GM19043 (cell line): ENCODE results near the gene BPGM.
"Not testable (repeated sequence)": the region's sequence is repeated elsewhere in the genome, so short reads cannot be mapped to it uniquely, and the experiment has no call there.

Source experiments
- ATAC-seq: cut with Tn5 transposase; IDR thresholded peaks from one replicate; pipeline ENCODE4 v1.9.1; 2021; ENCODE audit warnings: low read depth; ENCODE audit not compliant: unreplicated experiment

Gene BPGM

DNA sequence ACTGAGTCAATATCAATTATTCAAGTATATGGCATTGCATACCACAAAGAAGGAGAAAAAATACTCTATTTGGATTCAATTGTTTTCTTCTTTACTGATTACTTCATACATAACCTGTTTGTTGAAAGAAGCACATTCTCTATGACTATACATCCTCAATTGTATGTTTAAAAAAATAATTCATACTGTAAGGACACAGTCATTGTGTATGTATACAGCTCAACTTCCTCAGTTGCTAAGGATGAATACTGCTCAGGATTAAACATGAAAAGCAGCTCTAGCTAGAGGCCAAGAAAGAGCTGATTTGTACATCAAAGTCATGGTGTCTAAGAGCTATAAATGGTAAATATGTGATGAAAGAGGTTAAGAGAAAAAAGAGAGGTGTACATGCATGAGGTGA is 15.8 kb upstream of the BPGM start:
- ATAC-seq, result no peak

DNA sequence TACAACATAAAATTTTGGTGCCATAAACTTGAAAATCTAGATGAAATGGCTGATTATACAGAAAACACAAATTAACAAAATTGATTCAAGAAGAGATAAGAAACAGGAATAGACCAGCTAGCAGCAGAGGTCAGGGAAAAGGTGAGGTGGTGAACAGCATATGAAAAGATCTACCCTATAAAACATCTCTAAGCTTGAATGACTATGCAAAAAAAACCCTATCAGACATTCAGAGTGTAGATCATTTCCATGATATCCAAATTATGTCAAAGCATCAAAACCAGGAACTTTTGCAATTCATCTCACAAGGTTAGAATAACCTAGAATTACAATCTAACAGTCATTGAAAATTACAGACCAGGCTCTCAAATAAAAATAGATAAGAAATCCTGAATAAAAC is 14.6 kb upstream of the BPGM start:
- no peak for ATAC-seq

DNA sequence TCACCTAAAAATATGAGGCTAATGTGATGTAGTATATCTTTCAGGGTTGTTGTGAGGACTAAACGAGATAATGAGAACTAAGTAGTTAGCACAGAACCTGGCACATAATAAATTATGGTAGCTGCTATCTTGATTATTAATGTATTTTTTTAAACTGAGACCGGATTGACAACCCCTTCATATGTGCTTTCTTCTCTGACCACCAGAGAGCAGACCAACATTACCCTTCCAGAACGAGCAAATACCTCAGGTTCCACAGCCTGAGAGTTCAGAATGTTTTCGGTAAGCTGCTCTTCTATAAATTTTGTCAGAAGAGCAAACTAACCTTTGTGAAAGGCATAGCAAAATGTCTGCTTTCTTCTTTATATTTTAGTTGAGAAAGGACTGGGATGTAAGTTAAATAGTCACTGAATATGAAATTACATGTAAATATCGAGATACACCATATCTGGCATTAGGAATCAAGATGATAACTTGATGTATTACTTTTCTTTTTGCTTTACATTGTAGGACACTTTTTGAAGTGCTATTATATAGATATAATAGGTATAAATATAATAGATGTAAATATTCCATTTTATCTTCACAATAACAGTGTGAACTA is 13.6 kb upstream of the BPGM start:
- ATAC-seq, result no peak

DNA sequence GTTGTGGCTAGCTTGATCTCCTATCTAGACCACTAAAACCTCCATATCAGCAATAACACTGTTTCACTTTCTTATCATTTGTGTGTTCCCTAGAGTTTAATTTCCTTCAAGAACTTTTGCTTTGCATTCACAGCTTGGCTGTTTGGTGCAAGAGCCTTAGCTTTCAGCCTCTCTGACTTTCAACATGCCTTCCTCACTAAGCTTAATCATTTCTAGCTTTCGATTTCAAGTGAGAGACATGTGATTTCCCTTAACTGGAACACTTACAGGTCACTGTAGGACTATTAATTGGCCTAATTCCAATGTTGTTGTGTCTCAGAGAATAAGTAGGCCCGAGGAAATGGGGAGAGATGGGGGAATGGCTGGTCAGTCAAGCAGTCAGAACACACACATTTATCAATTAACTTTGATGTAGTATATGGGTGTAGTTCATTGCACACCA is 10.6 kb upstream of the BPGM start:
- ATAC-seq, result peak; percentile 95

DNA sequence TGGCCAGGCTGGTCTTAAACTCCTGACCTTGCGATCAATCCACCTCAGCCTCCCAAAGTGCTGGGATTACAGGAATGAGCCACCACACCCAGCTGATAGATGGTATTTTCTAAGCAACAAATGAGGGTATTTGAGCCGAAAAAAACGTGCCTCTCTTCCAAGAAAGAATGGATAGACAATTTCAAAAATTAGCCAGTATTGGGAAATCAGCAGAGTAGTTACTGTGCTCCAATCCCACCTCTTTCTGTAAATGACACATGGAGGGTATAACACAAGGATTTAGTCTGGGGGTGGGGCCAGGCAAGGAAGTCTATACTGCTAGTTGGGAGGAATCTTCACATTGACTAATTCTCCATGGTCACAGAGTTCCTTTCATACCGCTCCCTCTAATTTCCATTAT is 9.2 kb upstream of the BPGM start:
- ATAC-seq, result no peak

DNA sequence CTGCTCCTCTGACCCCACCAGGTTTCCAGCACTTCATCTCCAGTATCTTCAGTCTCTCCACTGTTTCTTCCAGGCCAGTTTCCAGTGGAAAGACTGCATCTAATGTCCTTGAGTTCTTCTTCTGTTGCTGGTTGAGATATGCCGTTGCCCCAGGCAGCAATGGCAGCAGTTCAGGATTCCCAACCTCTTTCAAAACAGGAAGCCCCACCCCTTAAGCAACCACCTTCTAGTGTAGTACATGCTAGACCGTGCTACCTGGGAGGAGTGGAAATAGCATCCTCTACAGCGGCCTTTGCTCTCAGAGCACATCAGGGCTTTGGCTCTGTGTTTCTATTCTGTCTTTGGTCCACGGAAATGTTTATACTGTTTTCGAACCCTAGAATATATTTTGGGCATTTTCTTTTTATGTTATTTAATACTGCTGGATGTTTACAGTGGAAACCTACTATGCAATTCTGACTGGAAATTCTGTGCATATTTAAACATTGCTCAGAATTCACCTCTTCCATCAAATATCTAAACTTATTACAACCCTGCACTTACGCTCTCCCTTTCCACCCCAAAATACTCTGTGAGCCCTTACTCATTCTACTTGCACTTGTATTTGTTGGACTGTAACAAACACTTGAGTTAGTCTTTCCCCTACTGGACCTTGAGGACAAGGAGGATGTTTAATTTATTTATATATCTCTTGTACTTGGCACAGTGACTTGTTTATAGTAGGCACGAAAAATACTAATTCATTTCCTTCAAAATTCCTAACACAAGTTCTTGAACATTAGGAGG is 8.5 kb upstream of the BPGM start:
- ATAC-seq, result no peak

DNA sequence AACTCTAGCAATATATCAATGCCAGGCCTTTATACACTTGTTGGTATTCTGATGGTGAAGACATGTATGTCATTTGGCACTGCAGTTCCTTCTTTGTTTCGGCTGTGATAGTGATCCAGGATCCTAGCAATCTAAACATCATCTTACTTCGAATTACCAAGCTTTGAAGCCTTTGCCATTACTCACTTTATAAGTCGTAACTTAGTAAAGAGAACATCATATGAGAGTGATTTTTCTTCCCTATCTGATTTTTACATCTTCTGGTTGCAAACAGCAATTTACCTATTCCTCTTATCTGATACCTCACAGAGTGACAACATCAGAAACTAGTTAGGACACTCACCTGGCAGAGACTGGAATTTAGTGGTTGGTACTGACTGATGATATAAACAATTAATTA is 7.6 kb upstream of the BPGM start:
- no peak for ATAC-seq

DNA sequence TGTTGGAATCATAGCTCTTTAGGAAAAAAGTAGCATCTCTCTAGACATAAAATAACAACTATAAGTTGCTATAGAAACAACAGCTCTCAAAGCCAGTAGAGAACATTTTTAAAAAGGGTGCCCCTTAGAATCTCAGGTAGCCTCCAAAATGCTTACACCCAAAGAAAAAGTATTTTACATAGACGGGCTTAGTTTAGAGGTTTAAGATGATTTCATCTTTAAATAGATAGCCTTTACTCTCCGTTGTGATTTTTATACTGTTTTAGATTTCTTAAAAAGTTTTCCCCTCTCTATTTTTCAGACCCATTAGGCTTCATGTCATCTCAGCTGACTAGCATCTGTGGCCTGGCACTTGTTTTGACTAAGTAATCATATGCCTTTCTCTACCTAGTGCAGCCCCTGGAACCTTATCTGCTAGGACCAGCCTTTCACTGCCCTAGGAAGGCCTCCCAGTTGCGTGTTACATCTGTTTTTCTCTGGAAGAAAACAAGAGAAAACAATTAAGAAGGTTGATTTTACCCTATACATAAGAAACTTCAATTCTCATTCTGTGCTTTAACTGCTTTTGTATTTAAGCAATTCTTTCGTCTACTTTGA is 6.9 kb upstream of the BPGM start:
- ATAC-seq, result no peak

DNA sequence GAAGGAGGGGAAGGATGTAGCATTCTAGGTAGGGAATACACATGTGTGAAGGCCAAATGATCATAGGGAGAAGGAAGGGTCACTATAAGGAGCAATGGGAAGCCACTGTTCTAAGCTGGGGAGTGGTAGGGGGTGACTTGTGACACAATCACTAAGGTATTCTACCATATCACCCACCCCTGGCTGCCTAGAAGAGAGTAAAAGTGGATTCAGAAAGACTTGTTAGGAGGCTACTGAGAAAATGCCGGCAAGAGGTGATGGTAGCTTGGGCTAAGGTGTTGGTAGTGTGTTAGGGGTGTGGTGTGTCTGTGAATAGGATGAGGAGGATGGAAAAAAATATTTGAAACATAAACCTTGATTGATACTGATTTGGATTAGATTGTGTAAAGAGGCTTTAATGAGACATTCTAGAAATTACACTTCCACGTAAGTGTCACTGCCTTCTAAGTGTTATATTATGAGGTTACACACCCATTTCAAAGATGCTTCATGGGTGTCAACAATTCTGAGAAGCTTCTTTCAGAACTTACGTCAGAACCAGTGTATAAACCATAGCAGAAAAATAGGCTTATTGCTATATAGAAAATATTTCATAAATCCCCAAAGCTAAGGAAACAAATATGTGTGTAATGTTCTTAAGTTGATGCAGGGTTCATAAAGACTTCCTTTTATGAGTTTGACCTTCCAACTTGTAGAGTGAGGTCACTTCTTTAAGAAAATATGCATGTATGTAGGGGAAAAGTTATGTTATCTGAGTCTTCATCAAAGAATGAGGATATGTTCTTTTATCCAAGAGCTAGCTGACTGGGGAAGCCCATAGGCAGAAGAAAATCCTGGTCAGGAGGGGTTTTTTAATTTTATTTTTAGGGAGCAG is 5.6 kb upstream of the BPGM start:
- no peak for ATAC-seq

DNA sequence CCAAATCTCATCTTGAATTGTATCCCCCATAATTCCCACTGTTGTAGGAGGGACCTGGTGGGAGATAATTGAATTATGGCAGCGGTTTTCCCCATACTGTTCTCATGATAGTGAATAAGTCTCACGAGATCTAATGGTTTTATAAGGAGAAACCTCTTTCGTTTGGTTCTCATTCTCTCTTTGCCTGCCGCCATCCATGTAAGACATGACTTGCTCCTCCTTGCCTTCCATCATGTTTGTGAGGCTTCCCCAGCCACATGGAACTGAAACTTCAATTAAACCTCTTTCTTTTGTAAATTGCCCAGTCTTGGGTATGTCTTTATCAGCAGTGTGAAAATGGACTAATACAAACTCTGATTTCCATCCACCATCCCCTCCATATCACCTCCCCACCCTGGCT is 4.7 kb upstream of the BPGM start:
- ATAC-seq, result not testable (repeated sequence)

DNA sequence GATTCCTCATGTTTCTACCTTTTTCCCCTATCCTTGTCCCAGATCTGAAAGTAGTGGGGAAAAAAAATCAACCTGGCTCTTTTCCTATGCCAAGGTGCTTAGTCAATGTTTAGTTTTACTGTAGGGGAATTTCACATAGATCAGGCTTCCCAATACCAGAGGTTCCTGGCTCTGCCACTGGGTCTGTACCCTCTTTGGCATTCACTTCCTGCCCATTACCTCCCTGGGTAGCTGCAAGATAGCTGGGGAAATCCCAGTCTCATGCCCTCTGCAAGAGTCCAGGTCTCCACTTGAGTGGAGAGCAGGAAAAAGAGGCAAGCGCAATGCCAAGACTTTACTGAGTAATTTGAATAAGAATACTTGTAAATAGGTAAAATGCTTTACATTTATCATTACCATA is 3.5 kb upstream of the BPGM start:
- no peak for ATAC-seq

DNA sequence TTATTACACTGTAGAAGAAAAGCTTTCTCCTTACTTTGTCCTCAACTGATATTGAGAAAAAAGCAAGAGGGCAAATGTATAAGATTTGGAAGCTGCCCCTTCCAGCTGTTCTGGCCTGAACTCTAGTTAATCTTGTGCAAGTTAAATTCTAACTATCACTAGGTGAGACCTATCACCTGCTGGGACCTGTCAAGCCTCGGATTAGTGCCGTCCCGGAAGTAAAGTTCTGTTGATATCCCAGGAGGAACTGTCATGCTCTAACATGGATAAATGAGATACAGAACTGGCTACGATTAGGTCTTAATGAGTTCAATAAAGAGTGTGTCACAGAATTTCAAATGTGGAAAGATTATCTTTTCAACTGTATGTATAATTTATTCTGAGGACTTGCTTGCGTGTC is 1.2 kb upstream of the BPGM start:
- no peak for ATAC-seq

DNA sequence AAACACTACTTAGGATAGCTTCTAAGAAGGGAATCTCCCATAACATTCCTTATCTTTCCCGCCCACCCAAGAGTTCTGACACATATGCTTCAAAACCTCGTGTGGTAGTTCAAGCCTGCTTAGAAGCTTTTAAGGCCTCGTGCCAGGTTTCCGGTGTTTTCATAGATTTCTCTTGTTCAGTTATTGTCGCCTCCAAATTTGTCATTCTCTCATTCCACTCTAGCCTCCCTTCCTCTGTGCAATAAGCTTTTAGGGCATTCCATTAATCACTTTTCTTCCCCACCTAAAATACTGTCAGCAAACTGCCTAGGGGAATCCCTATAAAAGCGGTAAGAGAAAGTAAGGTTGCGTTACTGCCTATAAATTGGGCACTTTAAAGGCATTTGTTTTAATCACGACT is 718 bp upstream of the BPGM start:
- no peak for ATAC-seq

DNA sequence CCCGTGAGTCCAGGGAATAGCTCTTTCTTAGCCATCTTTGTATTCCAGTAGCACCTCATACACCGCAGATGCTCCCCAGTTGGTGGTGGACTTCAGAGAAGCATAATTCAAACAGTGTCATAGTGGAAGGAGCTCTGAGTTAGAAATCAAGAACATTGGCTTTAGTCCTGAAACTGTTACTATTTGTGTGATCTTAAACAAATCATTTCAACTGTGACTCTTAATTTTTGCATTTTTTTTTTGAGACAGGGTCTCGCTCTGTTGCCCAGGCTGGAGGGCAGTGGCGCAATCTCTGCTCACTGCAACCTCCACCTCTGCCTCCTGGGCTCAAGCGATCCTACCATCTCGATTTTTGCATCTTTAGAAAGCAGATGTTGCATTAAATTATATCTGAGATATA is 1.8 kb downstream of the BPGM start:
- ATAC-seq, result no peak

DNA sequence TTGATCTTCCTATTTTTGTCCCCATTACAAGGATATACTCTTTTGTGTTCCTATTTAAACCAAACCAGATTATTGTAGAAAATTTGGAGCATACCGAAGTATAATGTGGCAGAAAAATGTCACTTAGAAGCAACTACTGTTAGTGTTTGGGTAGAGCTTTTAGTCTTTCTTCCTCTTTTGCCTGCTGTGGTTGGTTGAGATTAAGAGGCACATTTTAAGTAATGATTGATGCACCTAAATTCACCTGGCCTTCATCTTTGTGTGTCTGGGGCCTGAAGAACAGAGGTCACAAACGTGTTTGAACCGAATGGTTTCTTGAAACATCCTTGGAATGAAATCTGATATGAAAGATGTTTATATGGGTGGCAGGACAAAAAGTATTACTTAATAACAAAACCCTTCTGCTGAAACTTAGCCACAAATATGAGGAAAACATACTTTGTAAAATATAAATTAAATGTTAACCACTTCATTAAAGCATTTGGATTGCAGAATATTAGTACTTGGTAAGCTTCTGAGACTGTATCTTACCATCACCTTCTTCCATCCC is 2.6 kb downstream of the BPGM start:
- ATAC-seq, result no peak

DNA sequence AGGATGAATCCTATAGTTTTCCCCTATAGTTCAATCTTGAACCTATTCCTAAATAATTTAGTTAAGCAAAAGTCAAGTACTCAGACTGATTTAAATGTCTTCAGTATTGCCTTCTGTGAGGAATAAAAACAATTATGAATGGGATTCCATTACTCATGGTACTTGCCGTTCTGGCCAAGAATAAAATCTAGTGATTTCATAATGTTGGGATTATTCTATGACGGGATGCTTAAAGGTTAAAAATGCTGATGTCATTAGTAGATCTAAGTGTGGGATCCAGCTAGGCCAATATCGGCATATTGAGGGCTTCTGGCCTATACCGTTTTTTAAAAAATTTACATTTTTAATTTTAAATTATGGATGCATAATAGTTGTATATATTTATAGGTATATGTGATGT is 5.3 kb downstream of the BPGM start:
- no peak for ATAC-seq

DNA sequence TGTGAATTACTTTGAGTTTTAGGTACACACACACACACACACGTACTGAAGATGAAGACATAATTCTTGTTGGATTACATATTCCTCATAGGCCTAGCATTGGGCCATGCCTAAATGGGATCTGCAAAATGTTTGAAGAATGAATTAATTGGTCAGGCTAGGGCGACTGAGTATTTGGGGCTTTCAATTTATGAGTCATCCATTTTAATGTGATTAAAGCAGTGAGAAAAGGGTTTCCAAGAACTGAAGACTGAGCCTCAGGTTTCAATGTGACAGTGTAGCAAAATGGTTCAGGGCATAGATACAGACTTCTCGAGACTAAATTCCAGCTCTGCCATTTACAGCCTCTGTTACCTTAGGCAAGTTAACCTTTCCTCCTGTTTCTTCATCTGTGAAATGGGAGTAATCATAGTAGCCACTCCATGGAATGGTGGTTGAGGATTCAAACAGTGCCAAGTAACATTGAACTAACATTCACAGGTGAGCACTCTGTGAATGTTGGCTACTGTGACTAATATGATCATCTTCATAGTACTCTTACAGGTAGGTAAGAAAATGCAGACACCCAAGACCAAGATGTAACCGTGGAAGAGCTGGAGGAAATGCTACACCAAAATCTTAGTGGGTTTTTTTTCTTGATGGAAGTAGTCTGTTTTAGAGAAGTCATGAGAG is 7.6 kb downstream of the BPGM start:
- peak; percentile 52 for ATAC-seq

DNA sequence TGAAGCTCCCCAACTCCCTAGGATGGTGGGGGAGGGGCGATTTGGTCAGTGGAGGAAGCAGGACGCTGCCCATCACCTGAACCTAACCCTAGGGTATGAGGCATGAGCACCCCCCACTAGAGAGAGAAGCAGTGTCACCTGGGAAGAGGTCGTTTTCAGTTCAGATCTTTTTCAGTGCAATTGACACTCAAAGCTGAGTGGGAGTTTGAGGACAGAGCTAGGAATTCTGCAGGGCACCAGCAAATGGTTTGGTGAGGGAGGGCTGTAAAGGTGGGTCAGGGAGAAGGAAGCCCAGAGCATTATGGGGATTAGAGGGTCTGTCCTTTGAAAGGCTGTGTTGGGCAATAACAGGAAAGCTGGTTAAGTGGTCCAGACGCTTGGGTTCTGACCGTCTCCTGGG is 10.9 kb downstream of the BPGM start:
- no peak for ATAC-seq

DNA sequence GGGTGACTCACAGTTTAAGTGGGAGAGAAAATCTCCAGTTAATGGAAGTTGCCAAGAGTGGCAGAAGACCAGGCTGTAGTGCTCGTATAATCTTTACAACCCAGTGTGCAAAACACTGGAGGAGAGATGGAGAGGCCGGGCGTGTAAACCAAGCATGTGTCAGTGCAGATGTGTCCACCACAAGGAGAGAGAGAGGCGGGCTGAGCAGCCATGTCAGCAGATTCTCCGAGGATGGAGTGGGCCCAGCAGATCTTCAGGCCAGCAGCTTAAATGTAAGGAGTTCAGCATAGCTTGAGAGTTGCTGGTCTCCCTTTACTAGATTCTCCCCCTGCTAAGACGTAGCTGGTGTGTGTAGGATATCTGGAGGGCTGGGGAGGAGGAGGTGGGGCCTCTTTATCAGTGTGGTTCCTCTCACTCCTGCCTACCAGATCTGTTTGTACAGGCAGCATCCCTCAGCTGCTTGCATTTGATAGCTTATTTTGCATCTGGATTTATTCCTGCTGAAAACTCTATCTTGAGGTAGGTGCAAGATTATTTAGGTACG is 13.7 kb downstream of the BPGM start:
- no peak for ATAC-seq

DNA sequence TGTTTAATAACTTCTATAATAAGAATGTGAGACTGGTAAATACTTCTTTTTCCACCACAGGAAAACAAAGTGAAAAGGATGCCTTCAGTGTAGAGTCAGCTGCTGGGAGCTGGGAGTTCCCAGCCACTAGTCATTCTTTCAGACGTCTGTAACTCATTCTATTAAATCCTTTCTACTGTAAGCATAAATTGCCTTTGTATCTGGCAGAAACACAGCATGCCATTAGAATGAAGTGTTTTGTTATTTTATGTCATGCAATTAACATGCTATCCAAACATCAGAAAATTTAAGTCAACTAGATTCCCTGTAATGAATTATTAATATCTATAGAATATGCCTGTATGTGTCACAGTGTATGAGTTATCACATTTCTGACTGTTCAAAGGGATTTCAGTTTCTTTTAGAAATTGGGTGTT is 14.3 kb downstream of the BPGM start:
- ATAC-seq, result no peak
